ENCODE results near the gene PTCH1.

The PTCH1 gene

GRCh38 chr9:95529910-95530309 is 13.1 kb upstream of the PTCH1 start:
- no peak for TF ChIP-seq ZNF133 (tag by site-specific recombination; IDR thresholded peaks at IDR 0.05)
- peak; percentile 100 for TF ChIP-seq ZNF510 (tag by site-specific recombination; IDR thresholded peaks at IDR 0.05; ENCODE audit: insufficient replicate concordance)
- H3K9me3 ChIP-seq (ENCODE audit: control insufficient read depth, insufficient read depth, low read depth, low read length) = no peaks in the 10 kb centered on the region
- H3K27ac ChIP-seq (ENCODE audit: extremely low read depth, low read depth, low read length) = no peak overlapping the region
- H3K4me3 ChIP-seq (ENCODE audit: low read depth, low read length) = no peak overlapping the region
- CTCF ChIA-PET = interaction anchor here (1.0 kb wide), 2 partner anchors 688 to 1120 kb away, joined by 3 read pairs; no protein-coding TSS in a partner anchor
- POLR2A ChIA-PET = interaction anchor here (0.9 kb wide), 1 partner anchor 10 kb away, joined by 3 read pairs; no protein-coding TSS in a partner anchor
- H3K4me1 ChIP-seq (ENCODE audit: control insufficient read depth, insufficient read depth, low read length) = no peaks in the 10 kb centered on the region
- no peaks in the 10 kb centered on the region for H3K36me3 ChIP-seq (ENCODE audit: control insufficient read depth in 2 of 2, insufficient read depth in 1 of 2, low read length in 2 of 2)

DNA sequence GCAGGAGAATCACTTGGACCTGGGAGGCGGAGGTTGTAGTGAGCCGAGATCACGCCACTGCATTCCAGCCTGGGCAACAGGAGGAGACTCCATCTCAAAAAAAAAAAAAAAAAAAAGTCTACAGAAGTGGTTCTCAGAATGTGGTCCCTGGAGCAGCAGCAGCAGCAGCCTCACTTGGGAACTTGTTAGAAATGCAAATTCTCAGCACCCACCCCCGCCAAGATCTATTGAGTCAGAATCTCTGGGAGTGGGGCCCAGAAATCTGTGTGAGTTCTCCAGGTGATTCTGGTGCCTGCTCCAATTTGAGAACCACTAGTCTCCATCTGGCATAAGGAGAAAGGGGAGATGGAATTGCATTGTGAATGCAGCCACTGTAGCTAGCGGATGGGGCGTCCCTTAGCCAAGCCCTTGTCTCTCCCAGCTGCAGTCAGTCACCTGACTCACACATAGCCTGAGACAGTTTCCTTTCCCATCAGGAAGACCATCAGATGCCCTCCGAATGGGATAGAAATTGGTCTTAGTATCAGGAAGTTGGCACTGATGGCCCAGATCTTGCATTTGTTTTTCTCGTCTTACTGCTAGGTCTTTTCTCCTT is 12.2 kb upstream of the PTCH1 start:
- H3K9me3 ChIP-seq (ENCODE audit: control insufficient read depth, insufficient read depth, low read depth, low read length) = no peaks in the 10 kb centered on the region
- H3K4me1 ChIP-seq (ENCODE audit: control insufficient read depth, insufficient read depth, low read length) = no peaks in the 10 kb centered on the region
- POLR2A ChIA-PET = interaction anchor here (0.9 kb wide), 1 partner anchor 11 kb away, joined by 3 read pairs; no protein-coding TSS in a partner anchor
- no peak overlapping the region for H3K4me3 ChIP-seq (ENCODE audit: low read depth, low read length)
- no peaks in the 10 kb centered on the region for H3K36me3 ChIP-seq (ENCODE audit: control insufficient read depth in 2 of 2, insufficient read depth in 1 of 2, low read length in 2 of 2)
- no peak for TF ChIP-seq ZFHX2 (tag by site-specific recombination; conservative IDR thresholded peaks at IDR 0.05)
- CTCF ChIA-PET = interaction anchor here (1.0 kb wide), 2 partner anchors 689 to 1121 kb away, joined by 3 read pairs; no protein-coding TSS in a partner anchor
- H3K27ac ChIP-seq (ENCODE audit: extremely low read depth, low read depth, low read length) = no peak overlapping the region

GRCh38 chr9:95522871-95523370 is 6.2 kb upstream of the PTCH1 start:
- Histone ChIP-seq H3K4me1 (ENCODE audit: control insufficient read depth, insufficient read depth, low read length) (no peaks in the 10 kb centered on the region), H3K9me3 (ENCODE audit: control insufficient read depth, insufficient read depth, low read depth, low read length) (no peaks in the 10 kb centered on the region)
- POLR2A ChIA-PET = no interaction called here

GRCh38 chr9:95521699-95522098 is 4.9 kb upstream of the PTCH1 start:
- Histone ChIP-seq H3K9me3 (ENCODE audit: control insufficient read depth, insufficient read depth, low read depth, low read length) (no peaks in the 10 kb centered on the region), H3K4me1 (ENCODE audit: control insufficient read depth, insufficient read depth, low read length) (no peaks in the 10 kb centered on the region), H3K27ac (ENCODE audit: extremely low read depth, low read depth, low read length) (no peak overlapping the region), H3K36me3 (ENCODE audit: control insufficient read depth in 2 of 2, insufficient read depth in 1 of 2, low read length in 2 of 2) (no peaks in the 10 kb centered on the region), H3K4me3 (ENCODE audit: low read depth, low read length) (no peak overlapping the region)
- ChIA-PET POLR2A (no interaction called here), CTCF (no interaction called here)
- no peak for TF ChIP-seq SP2 (tag by site-specific recombination; IDR thresholded peaks at IDR 0.05)
- no peak for TF ChIP-seq ZNF473 (tag by site-specific recombination; IDR thresholded peaks at IDR 0.05)
- no peak for TF ChIP-seq SCRT2 (tag by site-specific recombination; IDR thresholded peaks at IDR 0.05)
- TF ChIP-seq ZNF670 (tag by site-specific recombination; IDR thresholded peaks at IDR 0.05; ENCODE audit: low read depth) = no peak
- TF ChIP-seq, protein P1, sequence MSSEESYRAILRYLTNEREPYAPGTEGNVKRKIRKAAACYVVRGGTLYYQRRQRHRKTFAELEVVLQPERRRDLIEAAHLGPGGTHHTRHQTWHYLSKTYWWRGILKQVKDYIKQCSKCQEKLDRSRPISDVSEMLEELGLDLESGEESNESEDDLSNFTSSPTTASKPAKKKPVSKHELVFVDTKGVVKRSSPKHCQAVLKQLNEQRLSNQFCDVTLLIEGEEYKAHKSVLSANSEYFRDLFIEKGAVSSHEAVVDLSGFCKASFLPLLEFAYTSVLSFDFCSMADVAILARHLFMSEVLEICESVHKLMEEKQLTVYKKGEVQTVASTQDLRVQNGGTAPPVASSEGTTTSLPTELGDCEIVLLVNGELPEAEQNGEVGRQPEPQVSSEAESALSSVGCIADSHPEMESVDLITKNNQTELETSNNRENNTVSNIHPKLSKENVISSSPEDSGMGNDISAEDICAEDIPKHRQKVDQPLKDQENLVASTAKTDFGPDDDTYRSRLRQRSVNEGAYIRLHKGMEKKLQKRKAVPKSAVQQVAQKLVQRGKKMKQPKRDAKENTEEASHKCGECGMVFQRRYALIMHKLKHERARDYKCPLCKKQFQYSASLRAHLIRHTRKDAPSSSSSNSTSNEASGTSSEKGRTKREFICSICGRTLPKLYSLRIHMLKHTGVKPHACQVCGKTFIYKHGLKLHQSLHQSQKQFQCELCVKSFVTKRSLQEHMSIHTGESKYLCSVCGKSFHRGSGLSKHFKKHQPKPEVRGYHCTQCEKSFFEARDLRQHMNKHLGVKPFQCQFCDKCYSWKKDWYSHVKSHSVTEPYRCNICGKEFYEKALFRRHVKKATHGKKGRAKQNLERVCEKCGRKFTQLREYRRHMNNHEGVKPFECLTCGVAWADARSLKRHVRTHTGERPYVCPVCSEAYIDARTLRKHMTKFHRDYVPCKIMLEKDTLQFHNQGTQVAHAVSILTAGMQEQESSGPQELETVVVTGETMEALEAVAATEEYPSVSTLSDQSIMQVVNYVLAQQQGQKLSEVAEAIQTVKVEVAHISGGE (tag by site-specific recombination; conservative IDR thresholded peaks at IDR 0.05; ENCODE audit: low read depth) = no peak
- no peak for TF ChIP-seq ZNF10 (tag by site-specific recombination; IDR thresholded peaks at IDR 0.05)
- TF ChIP-seq, protein P2, sequence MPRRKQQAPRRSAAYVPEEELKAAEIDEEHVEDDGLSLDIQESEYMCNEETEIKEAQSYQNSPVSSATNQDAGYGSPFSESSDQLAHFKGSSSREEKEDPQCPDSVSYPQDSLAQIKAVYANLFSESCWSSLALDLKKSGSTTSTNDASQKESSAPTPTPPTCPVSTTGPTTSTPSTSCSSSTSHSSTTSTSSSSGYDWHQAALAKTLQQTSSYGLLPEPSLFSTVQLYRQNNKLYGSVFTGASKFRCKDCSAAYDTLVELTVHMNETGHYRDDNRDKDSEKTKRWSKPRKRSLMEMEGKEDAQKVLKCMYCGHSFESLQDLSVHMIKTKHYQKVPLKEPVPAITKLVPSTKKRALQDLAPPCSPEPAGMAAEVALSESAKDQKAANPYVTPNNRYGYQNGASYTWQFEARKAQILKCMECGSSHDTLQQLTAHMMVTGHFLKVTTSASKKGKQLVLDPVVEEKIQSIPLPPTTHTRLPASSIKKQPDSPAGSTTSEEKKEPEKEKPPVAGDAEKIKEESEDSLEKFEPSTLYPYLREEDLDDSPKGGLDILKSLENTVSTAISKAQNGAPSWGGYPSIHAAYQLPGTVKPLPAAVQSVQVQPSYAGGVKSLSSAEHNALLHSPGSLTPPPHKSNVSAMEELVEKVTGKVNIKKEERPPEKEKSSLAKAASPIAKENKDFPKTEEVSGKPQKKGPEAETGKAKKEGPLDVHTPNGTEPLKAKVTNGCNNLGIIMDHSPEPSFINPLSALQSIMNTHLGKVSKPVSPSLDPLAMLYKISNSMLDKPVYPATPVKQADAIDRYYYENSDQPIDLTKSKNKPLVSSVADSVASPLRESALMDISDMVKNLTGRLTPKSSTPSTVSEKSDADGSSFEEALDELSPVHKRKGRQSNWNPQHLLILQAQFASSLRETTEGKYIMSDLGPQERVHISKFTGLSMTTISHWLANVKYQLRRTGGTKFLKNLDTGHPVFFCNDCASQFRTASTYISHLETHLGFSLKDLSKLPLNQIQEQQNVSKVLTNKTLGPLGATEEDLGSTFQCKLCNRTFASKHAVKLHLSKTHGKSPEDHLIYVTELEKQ (tag by site-specific recombination; IDR thresholded peaks at IDR 0.05; ENCODE audit: borderline replicate concordance) = no peak
- no peak for TF ChIP-seq KLF7 (tag by site-specific recombination; IDR thresholded peaks at IDR 0.05; ENCODE audit: borderline replicate concordance)
- TF ChIP-seq ZNF549 (tag by site-specific recombination; IDR thresholded peaks at IDR 0.05) = no peak
- TF ChIP-seq, protein P3, sequence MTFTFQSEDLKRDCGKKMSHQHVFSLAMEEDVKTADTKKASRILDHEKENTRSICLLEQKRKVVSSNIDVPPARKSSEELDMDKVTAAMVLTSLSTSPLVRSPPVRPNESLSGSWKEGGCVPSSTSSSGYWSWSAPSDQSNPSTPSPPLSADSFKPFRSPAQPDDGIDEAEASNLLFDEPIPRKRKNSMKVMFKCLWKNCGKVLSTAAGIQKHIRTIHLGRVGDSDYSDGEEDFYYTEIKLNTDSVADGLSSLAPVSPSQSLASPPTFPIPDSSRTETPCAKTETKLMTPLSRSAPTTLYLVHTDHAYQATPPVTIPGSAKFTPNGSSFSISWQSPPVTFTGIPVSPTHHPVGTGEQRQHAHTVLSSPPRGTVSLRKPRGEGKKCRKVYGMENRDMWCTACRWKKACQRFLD (tag by site-specific recombination; IDR thresholded peaks at IDR 0.05) = no peak
- no peak for TF ChIP-seq ZNF777 (tag by site-specific recombination; IDR thresholded peaks at IDR 0.05; ENCODE audit: borderline replicate concordance)

More at GRCh38 chr9:95522871-95523370, 6.2 kb upstream of the PTCH1 start:
- Histone ChIP-seq H3K27ac (ENCODE audit: extremely low read depth, low read depth, low read length) (no peak overlapping the region), H3K36me3 (ENCODE audit: control insufficient read depth in 2 of 2, insufficient read depth in 1 of 2, low read length in 2 of 2) (no peaks in the 10 kb centered on the region), H3K4me3 (ENCODE audit: low read depth, low read length) (no peak overlapping the region)
- no peak for TF ChIP-seq ZNF132 (tag by site-specific recombination; IDR thresholded peaks at IDR 0.05; ENCODE audit: borderline replicate concordance)
- TF ChIP-seq KLF7 (tag by site-specific recombination; IDR thresholded peaks at IDR 0.05; ENCODE audit: borderline replicate concordance) = no peak
- TF ChIP-seq SETDB1 (IDR thresholded peaks at IDR 0.05; ENCODE audit: insufficient read length, low read length) = no peak
- TF ChIP-seq ZNF350 (tag by site-specific recombination; IDR thresholded peaks at IDR 0.05) = no peak
- no peak for TF ChIP-seq OSR2 (tag by site-specific recombination; IDR thresholded peaks at IDR 0.05)
- no peak for TF ChIP-seq ZNF580 (tag by site-specific recombination; IDR thresholded peaks at IDR 0.05)
- no peak for TF ChIP-seq ZNF629 (tag by site-specific recombination; IDR thresholded peaks at IDR 0.05)
- TF ChIP-seq ZNF202 (tag by site-specific recombination; IDR thresholded peaks at IDR 0.05; ENCODE audit: borderline replicate concordance) = no peak
- no peak for TF ChIP-seq KLF8 (tag by site-specific recombination; IDR thresholded peaks at IDR 0.05)
- TF ChIP-seq ZNF423 (tag by site-specific recombination; IDR thresholded peaks at IDR 0.05) = no peak
- no peak for TF ChIP-seq WT1 (tag by site-specific recombination; IDR thresholded peaks at IDR 0.05)
- CTCF ChIA-PET = interaction anchor here (0.7 kb wide), 2 partner anchors 8 to 143 kb away, joined by 3 to 4 read pairs; no protein-coding TSS in a partner anchor

Measured in HEK293 (cell line).